MCF 10A (cell line): ENCODE measurements around the gene TYRO3. TPM values are rescaled to one million over a fixed set of nuclear protein-coding genes. Genes with fewer than 3 reads are reported as not detected.

ENCODE experiments used
- Bru-seq: library from RNA; stranded (reverse); fragments of 400-500 nt; gene quantifications from one replicate; lab custom pipeline; 2021; lab: Mats Ljungman, UMichigan
- BruChase-seq, 2 experiments: library from RNA; stranded (reverse); fragments of 400-500 nt; gene quantifications; one replicate each; lab custom pipeline; 2021; lab: Mats Ljungman, UMichigan
- BruUV-seq: library from RNA; stranded (reverse); fragments of 400-500 nt; replicated peaks from 2 replicates; lab custom pipeline; 2021; lab: Mats Ljungman, UMichigan
- CTCF ChIA-PET: fragments of 300-600 bp; sonication (Branson Sonifier 250); formaldehyde crosslinking; extraction: SDS; loops from one replicate; lab custom pipeline; 2021; ENCODE audit warnings: antibody characterized with exemption, inconsistent platforms; lab: Yijun Ruan, JAX
- POLR2A ChIA-PET: fragments of 300-600, 350-650 bp; sonication (Branson Sonifier 250); formaldehyde crosslinking; extraction: SDS; loops from one replicate; lab custom pipeline; 2020; ENCODE audit warnings: antibody characterized with exemption, inconsistent platforms; lab: Yijun Ruan, JAX
- DNase-seq: peaks from one replicate; pipeline ENCODE4 v3.0.0-alpha.2; 2018; ENCODE audit not compliant: unreplicated experiment
- H3K27ac Mint-ChIP-seq: one replicate; pipeline ENCODE4 v1.8.0; 2022; ENCODE audit warnings: mild to moderate bottlenecking, low read depth, mixed read lengths; ENCODE audit not compliant: unreplicated experiment
- H3K27me3 Mint-ChIP-seq: one replicate; pipeline ENCODE4 v1.8.0; 2022; ENCODE audit warnings: mixed read lengths; ENCODE audit not compliant: insufficient read depth, unreplicated experiment
- H3K36me3 Mint-ChIP-seq: one replicate; pipeline ENCODE4 v1.8.0; 2022; ENCODE audit warnings: mild to moderate bottlenecking, moderate library complexity, mixed read lengths; ENCODE audit not compliant: insufficient read depth, unreplicated experiment
- H3K4me1 Mint-ChIP-seq: one replicate; pipeline ENCODE4 v1.8.0; 2022; ENCODE audit warnings: mixed read lengths; ENCODE audit not compliant: insufficient read depth, unreplicated experiment
- H3K4me3 Mint-ChIP-seq: one replicate; pipeline ENCODE4 v1.8.0; 2022; ENCODE audit warnings: mild to moderate bottlenecking, moderate library complexity, mixed read lengths; ENCODE audit not compliant: unreplicated experiment
- H3K9me3 Mint-ChIP-seq: one replicate; pipeline ENCODE4 v1.8.0; 2022; ENCODE audit warnings: mixed read lengths; ENCODE audit not compliant: unreplicated experiment
- intact Hi-C: fragments of 100-400 bp; cut with micrococcal nuclease; formaldehyde crosslinking; loops from 2 replicates; pipeline ENCODE4 v1.14.1; 2022
- long read RNA-seq: library from polyadenylated mRNA; stranded (forward); transcript quantifications from one replicate; pipeline ENCODE4 v2.0.0, GENCODE V29; 2022
- total RNA-seq: library from RNA; stranded (reverse); gene quantifications from 2 replicates; pipeline ENCODE4 v1.2.3, GENCODE V29; 2022
- TF ChIP-seq, protein P1 (sequence below): fragments of 200-600 bp; IDR thresholded peaks from one replicate; pipeline ENCODE4 v1.8.0; 2022; ENCODE audit warnings: antibody characterized with exemption, mild to moderate bottlenecking; ENCODE audit not compliant: unreplicated experiment

The TYRO3 gene
- total RNA-seq (9.7 and 12.3 TPM in 2 replicates), Bru-seq, nascent RNA (percentile 34 among the genes with signal in this experiment), BruChase-seq, experiment 1, labeled RNA remaining after a 6-hour chase (percentile 36 among the genes with signal in this experiment), BruChase-seq, experiment 2, labeled RNA remaining after a 2-hour chase (percentile 33 among the genes with signal in this experiment)
- long read RNA-seq, full-length matches to known transcripts: 8 of 12 reads
- long read RNA-seq, partial matches to known transcripts: 0 of 12 reads
- long read RNA-seq, other reads (novel, unspliced or antisense): 4 of 12 reads

DNA sequence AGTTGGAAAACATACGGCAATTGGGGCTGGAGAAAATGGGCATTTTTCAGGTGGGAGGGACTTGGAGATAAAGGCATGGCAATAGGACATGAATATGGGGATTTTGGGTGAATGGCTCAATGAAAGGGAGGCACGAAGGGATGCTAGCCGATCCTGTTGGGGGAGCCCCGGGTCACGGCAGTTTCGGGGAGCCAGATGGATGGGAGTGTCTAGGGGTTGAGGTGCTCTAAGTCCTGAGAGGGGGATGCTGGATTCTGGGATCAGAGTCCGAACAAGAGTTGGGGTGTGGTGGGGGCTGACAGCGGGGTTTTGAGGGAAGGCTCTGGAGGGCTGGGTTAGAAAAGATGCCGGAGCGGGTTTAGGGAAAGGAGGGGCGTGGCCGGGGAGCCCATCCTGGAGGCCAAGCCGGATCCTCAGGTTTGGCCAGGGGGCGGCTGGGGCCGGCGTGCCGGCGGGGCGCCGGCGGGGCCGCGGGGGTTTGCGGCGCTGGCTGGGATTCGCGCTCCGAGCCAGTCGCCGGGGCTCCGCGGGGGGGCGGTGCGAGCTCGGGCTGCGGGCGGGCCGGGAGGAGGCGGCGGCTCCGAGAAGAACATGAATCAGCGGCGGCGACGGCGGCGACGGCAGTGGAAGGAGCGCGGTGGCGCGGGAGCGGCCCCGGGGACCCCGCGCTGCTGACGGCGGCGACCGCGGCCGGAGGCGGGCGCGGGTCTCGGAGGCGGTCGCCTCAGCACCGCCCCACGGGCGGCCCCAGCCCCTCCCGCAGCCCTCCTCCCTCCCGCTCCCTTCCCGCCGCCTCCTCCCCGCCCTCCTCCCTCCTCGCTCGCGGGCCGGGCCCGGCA lies at the start of gene TYRO3:
TYRO3 (plus strand) TSS at position 813 of the 839 bp plus-strand sequence. CDS start 46 bp downstream, outside the sequence.
- peak within 1 kb of the TSS; percentile 75 for H3K4me3 Mint-ChIP-seq
- peak; percentile 39 for DNase-seq
- TF ChIP-seq, protein P1, sequence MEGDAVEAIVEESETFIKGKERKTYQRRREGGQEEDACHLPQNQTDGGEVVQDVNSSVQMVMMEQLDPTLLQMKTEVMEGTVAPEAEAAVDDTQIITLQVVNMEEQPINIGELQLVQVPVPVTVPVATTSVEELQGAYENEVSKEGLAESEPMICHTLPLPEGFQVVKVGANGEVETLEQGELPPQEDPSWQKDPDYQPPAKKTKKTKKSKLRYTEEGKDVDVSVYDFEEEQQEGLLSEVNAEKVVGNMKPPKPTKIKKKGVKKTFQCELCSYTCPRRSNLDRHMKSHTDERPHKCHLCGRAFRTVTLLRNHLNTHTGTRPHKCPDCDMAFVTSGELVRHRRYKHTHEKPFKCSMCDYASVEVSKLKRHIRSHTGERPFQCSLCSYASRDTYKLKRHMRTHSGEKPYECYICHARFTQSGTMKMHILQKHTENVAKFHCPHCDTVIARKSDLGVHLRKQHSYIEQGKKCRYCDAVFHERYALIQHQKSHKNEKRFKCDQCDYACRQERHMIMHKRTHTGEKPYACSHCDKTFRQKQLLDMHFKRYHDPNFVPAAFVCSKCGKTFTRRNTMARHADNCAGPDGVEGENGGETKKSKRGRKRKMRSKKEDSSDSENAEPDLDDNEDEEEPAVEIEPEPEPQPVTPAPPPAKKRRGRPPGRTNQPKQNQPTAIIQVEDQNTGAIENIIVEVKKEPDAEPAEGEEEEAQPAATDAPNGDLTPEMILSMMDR: no peak
- H3K9me3 Mint-ChIP-seq: no peaks in the 10 kb centered on the region
- no peaks in the 10 kb centered on the region for H3K4me1 Mint-ChIP-seq
- POLR2A ChIA-PET: interaction anchor here (0.5 to 2.0 kb wide), 5 partner anchors 10 to 244 kb away, joined by 3 to 4 read pairs (median 3); no protein-coding TSS in a partner anchor
- H3K27me3 Mint-ChIP-seq: no peaks in the 10 kb centered on the region
- no TSS peak for BruUV-seq
- no peak within 1 kb of the TSS for H3K27ac Mint-ChIP-seq
- intact Hi-C loops: loop anchor here (5.0 to 10.0 kb wide), 3 partner anchors 46 to 214 kb away; partner anchors contain the start of gene MAPKBP1
- H3K36me3 Mint-ChIP-seq: no peaks in the 10 kb centered on the region
- CTCF ChIA-PET: interaction anchor here (0.5 to 1.6 kb wide), 8 partner anchors 9 to 350 kb away, joined by 3 to 10 read pairs (median 3); partner anchors contain the start of gene RPAP1

DNA sequence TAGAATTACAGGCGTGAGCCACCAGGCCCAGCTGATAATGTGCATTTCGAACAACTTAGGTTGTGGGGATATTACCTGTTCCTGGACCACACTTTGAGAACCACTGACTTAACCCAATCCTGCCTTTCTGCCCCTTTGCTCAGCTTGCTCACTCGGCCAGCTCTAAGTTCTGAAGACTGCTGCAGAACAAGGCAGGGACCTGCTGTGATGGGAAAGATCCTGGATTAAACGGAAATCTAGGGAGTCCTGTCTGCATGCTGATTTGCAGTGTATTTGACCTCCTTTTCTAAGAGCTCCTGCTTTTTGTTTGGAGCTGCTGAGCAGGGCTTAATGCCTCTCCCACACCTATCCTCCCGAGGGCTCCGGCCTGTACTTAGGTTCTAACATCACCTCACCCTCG lies 48.3 kb upstream of the TYRO3 start:
- Mint-ChIP-seq H3K4me1 (peaks cover 7% of the 10 kb centered on the region), H3K9me3 (no peaks in the 10 kb centered on the region), H3K4me3 (no peak overlapping the region), H3K27ac (no peak overlapping the region), H3K36me3 (peaks cover 9% of the 10 kb centered on the region), H3K27me3 (no peaks in the 10 kb centered on the region)
- TF ChIP-seq, protein P1: no peak
- ChIA-PET POLR2A (no interaction called here), CTCF (interaction anchor here (0.6 to 1.5 kb wide), 2 partner anchors 45 to 261 kb away, joined by 4 read pairs; no protein-coding TSS in a partner anchor)
- DNase-seq: no peak
- intact Hi-C loops: no loop called here
- BruUV-seq: no TSS peak

DNA sequence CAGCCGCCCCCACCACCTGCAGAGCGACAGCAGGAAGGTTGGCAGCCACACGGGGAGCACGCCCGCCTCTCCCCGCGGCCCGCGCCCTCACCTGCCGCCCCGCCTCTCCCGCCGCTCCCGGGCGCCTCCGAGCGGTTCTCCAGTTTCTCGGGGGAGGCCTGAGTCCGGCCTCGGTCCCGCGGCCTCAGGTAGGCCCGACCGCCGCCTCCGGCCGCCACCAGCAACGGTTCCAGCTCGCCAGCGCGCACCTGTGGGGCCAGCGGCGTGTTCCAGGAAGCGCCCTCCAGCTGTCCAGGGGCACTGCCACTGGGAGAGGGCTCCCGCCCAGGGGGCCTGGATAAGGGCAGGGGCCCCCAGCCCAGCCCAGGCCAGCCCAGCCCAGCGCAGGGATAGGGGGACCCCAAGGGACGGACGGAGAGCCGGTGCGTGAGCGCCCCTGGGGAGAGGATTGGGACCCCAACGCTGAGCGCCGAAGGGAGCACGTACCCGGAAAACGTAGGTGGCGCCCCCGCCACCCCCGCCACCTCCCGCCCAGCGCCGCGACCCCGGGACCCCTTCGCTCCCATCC lies 47.6 kb upstream of the TYRO3 start:
- Mint-ChIP-seq H3K27me3 (no peaks in the 10 kb centered on the region), H3K9me3 (no peaks in the 10 kb centered on the region), H3K27ac (no peak overlapping the region), H3K4me3 (no peak overlapping the region), H3K4me1 (peaks cover 7% of the 10 kb centered on the region), H3K36me3 (peaks cover 11% of the 10 kb centered on the region)
- TF ChIP-seq, protein P1: no peak
- ChIA-PET CTCF (interaction anchor here (0.6 to 1.5 kb wide), 2 partner anchors 46 to 261 kb away, joined by 4 read pairs; no protein-coding TSS in a partner anchor), POLR2A (no interaction called here)
- no TSS peak for BruUV-seq
- intact Hi-C loops: no loop called here
- DNase-seq: no peak
